Endothelial cell (in vitro differentiated cells): ENCODE data around the gene ZNF555. TPM values are rescaled to one million over a fixed set of nuclear protein-coding genes. Genes with fewer than 3 reads are reported as not detected.

Source experiments
- DNase-seq: peaks from one replicate; pipeline ENCODE4 v3.0.0; 2021; ENCODE audit warnings: low spot score
- H3K27ac Mint-ChIP-seq: one replicate; pipeline ENCODE4 v1.8.0; 2021; ENCODE audit warnings: mixed read lengths, inconsistent platforms; ENCODE audit not compliant: unreplicated experiment
- H3K27me3 Mint-ChIP-seq: one replicate; pipeline ENCODE4 v1.8.0; 2021; ENCODE audit warnings: mild to moderate bottlenecking, moderate library complexity, mixed read lengths, inconsistent platforms; ENCODE audit not compliant: unreplicated experiment
- H3K36me3 Mint-ChIP-seq: one replicate; pipeline ENCODE4 v1.8.0; 2021; ENCODE audit warnings: mild to moderate bottlenecking, low read depth, mixed read lengths, inconsistent platforms; ENCODE audit not compliant: unreplicated experiment
- H3K4me1 Mint-ChIP-seq: one replicate; pipeline ENCODE4 v1.8.0; 2021; ENCODE audit warnings: mild to moderate bottlenecking, mixed read lengths, inconsistent platforms; ENCODE audit not compliant: unreplicated experiment
- H3K4me3 Mint-ChIP-seq: one replicate; pipeline ENCODE4 v1.8.0; 2021; ENCODE audit warnings: mild to moderate bottlenecking, mixed read lengths, inconsistent platforms; ENCODE audit not compliant: unreplicated experiment
- H3K9me3 Mint-ChIP-seq: one replicate; pipeline ENCODE4 v1.8.0; 2021; ENCODE audit warnings: mixed read lengths, inconsistent platforms; ENCODE audit not compliant: unreplicated experiment
- total RNA-seq: library from RNA; stranded (reverse); fragmentation: NEBNext Ultra II Directional; extraction: Animal tissue kit (Norgen Biotek cat#: 25700); gene quantifications from one replicate; pipeline ENCODE4 v1.2.1, GENCODE V29; 2021; ENCODE audit not compliant: unreplicated experiment
- TF ChIP-seq, protein P1 (sequence below): fragments of 200-600 bp; sonication (generic); IDR thresholded peaks from one replicate; pipeline ENCODE4 v1.5.0; 2021; ENCODE audit warnings: antibody characterized with exemption; ENCODE audit not compliant: unreplicated experiment

Gene ZNF555
- total RNA-seq, 1 donor from 2014 or later, result 13.9 TPM

GRCh38 chr19:2824129-2824528, 17.1 kb upstream of the ZNF555 start:
- Mint-ChIP-seq H3K4me1 (no peaks in the 10 kb centered on the region), H3K27ac (no peak overlapping the region), H3K4me3 (peak overlapping the region; percentile 52), H3K27me3 (peaks cover 9% of the 10 kb centered on the region), H3K9me3 (peaks cover 14% of the 10 kb centered on the region), H3K36me3 (peaks cover 46% of the 10 kb centered on the region)
- DNase-seq, result no peak
- TF ChIP-seq, protein P1, sequence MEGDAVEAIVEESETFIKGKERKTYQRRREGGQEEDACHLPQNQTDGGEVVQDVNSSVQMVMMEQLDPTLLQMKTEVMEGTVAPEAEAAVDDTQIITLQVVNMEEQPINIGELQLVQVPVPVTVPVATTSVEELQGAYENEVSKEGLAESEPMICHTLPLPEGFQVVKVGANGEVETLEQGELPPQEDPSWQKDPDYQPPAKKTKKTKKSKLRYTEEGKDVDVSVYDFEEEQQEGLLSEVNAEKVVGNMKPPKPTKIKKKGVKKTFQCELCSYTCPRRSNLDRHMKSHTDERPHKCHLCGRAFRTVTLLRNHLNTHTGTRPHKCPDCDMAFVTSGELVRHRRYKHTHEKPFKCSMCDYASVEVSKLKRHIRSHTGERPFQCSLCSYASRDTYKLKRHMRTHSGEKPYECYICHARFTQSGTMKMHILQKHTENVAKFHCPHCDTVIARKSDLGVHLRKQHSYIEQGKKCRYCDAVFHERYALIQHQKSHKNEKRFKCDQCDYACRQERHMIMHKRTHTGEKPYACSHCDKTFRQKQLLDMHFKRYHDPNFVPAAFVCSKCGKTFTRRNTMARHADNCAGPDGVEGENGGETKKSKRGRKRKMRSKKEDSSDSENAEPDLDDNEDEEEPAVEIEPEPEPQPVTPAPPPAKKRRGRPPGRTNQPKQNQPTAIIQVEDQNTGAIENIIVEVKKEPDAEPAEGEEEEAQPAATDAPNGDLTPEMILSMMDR, result no peak

DNA sequence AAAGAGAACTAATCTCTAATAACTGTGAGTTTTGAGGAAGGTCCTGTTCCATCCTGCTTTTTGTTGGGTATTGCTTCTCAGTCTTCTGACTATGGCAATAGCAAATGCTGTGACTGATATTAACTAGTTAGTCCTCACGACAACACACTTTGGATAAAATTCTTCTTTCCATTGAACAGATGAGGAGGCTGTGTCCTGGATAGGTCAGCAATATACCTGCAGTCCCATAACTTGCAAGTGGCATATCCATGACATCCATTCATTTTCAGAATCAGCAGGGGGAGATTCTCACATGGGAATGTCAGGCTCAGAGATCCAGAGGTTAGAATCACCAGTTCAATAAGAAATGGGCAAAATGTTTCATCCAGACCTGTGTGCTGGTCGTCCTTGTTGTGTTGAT, 14.3 kb upstream of the ZNF555 start:
- peaks cover 61% of the 10 kb centered on the region for H3K36me3 Mint-ChIP-seq
- peaks cover 2% of the 10 kb centered on the region for H3K27me3 Mint-ChIP-seq
- no peak overlapping the region for H3K27ac Mint-ChIP-seq
- peaks cover 17% of the 10 kb centered on the region for H3K9me3 Mint-ChIP-seq
- DNase-seq, result no peak
- peak overlapping the region; percentile 75 for H3K4me3 Mint-ChIP-seq
- H3K4me1 Mint-ChIP-seq, result no peaks in the 10 kb centered on the region
- TF ChIP-seq, protein P1, result no peak

DNA sequence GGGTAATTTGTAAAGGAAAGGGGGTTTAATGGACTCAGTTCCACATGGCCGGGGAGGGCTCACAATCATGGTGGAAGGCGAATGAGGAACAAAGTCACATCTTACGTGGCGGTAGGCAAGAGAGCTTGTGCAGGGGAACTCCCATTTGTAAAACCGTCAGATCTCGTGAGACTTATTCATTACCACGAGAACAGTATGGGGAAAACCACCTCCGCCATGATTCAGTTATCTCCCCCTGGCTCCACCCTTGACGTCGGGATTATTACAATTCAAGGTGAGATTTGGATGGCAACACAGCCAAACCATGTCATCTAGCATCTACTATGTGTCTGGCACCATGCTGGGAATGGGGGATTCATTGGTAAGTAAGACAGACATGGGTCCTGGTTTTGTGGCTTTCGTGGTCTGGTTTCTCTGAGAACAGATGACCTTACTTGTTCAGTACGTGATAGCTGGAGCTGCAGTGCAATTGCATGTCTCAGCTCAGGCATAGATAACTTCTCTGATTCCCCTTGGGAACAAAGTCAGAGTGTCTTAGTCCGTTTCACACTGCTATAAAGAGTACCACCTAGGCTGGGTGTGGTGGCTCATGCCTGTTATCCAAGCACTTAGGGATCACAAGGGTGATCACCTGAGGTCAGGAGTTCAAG, 13.3 kb upstream of the ZNF555 start:
- H3K4me3 Mint-ChIP-seq, result peak overlapping the region; percentile 84
- H3K36me3 Mint-ChIP-seq, result peaks cover 69% of the 10 kb centered on the region
- DNase-seq, result no peak
- H3K27me3 Mint-ChIP-seq, result peaks cover 3% of the 10 kb centered on the region
- H3K27ac Mint-ChIP-seq, result no peak overlapping the region
- no peaks in the 10 kb centered on the region for H3K4me1 Mint-ChIP-seq
- TF ChIP-seq, protein P1, result no peak
- H3K9me3 Mint-ChIP-seq, result peaks cover 23% of the 10 kb centered on the region

DNA sequence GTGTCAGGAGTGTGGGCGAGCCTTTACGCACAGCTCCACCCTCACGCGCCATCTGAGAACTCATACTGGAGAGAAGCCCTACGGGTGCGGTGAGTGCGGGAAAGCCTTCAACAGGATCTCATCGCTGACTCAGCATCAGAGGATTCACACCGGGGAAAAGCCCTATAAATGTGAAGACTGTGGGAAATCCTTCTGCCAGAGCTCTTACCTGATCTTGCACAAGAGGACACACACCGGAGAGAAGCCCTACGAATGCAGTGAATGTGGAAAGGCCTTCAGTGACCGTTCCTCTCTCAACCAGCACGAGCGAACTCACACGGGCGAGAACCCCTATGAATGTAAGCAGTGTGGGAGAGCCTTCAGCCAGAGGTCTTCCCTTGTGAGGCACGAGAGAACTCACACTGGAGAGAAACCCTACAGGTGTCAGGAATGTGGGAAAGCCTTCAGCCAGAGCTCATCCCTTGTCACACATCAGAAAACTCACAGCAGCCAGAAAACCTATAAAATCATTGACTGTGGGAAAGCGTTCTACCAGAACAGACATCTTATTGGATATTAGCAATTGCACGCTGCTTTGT, 6.9 kb upstream of the ZNF555 start:
- Mint-ChIP-seq H3K27me3 (peaks cover 13% of the 10 kb centered on the region), H3K4me1 (no peaks in the 10 kb centered on the region), H3K27ac (no peak overlapping the region), H3K36me3 (peaks cover 66% of the 10 kb centered on the region), H3K9me3 (peaks cover 51% of the 10 kb centered on the region), H3K4me3 (peak overlapping the region; percentile 92)
- TF ChIP-seq, protein P1, result no peak
- DNase-seq, result no peak

- Mint-ChIP-seq H3K4me1 (peaks cover 4% of the 10 kb centered on the region), H3K27ac (no peak overlapping the region), H3K4me3 (no peak overlapping the region), H3K36me3 (peaks cover 51% of the 10 kb centered on the region), H3K9me3 (peaks cover 49% of the 10 kb centered on the region), H3K27me3 (peaks cover 14% of the 10 kb centered on the region)
- TF ChIP-seq, protein P1, result no peak
- DNase-seq, result no peak
Measured at GRCh38 chr19:2837430-2837829, 3.8 kb upstream of the ZNF555 start.
